ENCODE results near the gene FAM168B.

Gene FAM168B

DNA sequence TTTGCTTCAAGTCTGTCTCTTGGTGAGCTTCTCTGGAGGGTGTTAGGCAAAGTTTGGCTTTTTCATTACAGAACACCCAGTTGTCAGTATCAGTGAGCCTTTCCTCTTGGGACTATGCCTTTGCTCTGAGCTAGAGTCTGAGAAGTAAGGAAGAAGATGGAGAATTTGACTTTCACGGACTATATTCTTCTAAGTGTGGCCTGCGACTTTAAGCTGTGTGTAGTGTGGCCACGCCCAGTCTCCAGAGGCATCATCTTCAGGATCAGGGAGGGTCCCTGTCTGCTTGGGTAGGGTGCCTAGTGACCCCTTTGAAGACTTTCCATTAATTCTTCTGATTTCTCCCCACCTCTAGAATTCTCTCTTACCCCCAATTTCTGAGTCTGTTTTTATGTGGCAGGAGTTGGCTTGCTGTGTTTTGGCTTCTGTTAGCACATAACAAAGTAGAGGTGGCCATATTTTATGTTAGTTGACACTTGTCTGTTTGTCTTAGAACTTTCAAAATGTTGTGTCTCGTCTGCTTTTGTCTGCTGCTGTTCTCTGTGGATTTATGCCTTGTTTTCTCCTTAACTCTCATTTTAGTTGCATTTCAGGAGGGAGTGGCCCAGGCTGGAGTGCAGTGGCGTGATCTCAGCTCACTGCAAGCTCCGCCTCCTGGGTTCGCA lies 20.4 kb upstream of the FAM168B start:
- TF ChIP-seq, protein P1, sequence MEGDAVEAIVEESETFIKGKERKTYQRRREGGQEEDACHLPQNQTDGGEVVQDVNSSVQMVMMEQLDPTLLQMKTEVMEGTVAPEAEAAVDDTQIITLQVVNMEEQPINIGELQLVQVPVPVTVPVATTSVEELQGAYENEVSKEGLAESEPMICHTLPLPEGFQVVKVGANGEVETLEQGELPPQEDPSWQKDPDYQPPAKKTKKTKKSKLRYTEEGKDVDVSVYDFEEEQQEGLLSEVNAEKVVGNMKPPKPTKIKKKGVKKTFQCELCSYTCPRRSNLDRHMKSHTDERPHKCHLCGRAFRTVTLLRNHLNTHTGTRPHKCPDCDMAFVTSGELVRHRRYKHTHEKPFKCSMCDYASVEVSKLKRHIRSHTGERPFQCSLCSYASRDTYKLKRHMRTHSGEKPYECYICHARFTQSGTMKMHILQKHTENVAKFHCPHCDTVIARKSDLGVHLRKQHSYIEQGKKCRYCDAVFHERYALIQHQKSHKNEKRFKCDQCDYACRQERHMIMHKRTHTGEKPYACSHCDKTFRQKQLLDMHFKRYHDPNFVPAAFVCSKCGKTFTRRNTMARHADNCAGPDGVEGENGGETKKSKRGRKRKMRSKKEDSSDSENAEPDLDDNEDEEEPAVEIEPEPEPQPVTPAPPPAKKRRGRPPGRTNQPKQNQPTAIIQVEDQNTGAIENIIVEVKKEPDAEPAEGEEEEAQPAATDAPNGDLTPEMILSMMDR (IDR thresholded peaks at IDR 0.05) = no peak

DNA sequence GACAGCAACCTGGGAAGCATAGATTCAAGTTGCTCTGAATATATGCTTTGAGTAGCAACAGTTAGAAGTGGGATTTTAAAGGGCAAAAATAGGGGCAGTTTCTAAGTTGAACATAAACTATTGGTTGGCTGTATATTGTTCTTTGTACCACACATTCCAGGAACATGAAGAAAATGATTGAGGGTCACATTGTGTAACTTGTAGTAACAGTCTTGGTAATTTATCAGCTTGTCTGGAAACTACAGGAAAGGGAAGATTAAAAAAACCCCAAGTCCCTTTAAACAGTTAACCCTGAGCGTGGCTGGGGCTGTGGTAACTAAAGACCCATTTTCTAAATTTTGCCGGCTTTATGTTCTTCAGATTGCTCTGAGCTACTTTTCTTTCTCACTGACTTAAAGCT lies 19.3 kb upstream of the FAM168B start:
- TF ChIP-seq, protein P1 (IDR thresholded peaks at IDR 0.05) = no peak

DNA sequence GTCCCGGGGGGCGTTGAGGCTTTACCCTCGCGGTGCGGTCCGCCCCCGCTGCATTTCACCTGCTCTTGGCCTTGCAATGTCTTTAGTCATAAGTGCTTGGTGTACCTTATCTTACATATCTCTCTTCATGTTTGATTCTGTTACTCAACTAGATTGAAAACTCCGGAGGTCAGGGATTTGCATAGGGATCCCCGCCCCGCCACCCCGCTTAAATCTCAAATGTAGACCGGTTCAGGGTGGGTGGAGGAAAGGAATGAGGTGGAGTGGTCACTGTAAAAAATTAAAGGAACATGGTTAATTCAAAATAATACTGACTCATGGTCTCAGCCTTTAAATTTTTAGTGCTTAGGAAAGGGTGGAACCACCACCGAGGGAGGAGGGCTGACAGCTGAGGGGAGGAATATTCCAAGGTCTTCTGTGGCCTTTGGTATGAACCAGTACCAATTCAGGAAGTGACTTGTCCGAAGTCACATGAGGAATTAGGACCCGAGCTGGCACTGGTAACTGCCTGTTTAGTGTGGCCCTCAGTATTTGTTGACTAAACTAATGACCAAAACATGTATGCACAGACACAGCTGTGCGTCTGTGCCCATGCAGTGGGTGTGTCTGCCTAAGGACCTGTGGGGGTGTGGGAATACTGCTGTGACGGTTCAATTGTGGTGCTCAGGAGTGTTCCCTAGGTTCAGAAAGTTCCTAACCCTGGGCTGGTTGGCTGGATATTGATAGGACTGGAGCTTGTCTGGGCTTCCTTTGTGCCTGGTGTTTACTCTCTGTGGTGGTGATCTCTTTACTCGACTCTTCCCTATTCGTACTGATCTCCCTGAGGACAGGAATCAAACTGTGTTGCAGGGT lies 12.9 kb upstream of the FAM168B start:
- TF ChIP-seq, protein P1 (IDR thresholded peaks at IDR 0.05) = no peak

DNA sequence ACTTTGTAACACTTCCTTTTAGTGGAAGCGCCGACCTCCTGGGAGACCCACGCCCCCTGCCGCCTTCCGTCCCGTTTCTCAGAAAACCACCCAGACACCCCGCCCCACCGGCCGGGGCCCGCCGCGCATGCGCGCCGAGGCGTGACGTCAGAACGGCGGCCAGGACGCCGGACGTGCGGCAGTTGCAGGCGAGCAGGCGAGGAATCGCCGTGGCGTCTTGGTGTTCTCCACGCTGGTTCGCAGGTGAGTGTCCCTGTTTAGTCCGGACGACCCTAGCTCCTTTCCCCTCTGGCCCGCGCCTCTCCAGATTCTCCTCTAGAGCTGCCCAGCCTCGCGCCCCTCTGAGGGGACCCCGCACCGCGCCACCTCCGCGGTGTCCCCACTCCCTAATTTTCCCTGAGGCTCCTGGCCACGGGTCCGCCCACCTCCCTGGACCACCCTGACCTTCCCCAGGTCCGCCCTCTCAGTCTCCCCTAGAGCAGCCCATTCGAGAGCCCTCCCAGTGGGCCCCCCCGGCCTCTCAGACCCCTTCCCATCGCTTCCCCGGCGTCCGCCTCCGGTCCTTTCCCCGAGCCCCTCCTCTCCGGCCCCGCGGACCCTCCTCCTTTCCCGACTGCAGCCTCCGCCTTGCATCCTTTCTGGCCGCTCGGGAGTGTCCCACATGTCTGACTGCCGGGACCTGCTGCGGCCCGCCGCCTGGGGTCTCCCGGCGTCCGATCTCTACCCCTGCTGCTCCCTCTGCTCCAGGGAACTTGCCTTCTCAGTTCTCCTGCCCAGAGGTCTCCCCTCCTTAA lies 12.1 kb upstream of the FAM168B start, which contains the start of gene PLEKHB2:
PLEKHB2 (plus strand) TSS at position 181 of the 794 bp plus-strand sequence. CDS start 15,606 bp downstream, outside the sequence.
- TF ChIP-seq, protein P1 (IDR thresholded peaks at IDR 0.05) = 0 out of 2 replicates have a peak, but pooled peaks have one; percentile 28

DNA sequence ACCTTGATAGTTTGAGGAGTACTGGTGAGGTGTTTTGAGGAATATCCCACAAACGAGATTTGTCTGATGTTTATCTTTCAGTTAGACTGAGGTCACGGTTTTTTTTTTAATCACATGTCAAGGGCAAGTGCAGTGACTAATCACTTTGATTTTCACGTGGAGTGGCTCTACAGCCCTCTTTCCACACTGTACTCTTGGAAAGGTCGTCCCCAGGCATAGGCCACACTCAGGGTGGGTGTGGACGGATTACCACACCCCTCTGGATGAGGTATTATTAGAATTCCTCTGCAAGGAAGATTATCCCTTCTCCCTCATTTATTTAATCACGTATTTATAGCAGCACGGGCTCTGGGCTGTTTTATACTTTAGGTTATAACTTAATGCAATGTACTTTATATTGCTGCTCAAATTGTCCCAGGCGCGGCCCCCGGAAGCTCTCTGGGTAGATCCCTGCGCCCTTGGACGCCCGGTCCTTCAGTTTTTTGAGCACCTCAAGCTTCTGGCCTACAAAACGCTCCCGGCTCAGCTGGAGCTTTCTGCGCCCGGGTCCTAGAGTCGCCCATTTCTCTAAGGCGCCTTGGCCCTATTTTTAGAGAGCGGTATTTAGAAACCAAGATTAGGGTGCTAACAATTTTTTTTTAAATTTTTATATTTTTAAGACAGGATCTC lies 11.4 kb upstream of the FAM168B start:
- TF ChIP-seq, protein P1 (IDR thresholded peaks at IDR 0.05) = no peak; the same call in 1 of the 2 replicates

DNA sequence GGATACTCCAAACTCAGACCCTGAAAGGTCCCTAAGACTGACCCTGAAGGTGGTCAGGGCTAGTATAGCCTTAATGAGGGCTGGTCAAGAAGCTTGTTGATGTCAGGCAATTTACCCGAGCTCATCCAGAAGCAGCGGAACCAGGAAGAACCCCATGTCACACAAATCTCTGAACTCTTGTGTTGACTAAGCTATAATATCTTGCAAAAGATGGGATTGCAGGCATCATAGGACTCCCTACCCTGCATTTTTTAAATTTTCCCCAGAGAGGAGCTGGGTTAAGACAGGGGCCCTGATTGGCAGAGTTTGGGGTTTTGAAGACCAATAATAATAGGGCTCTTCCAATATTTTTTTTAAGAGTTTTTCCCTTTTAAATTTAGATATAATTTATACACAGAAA lies 9.9 kb upstream of the FAM168B start:
- TF ChIP-seq, protein P1 (IDR thresholded peaks at IDR 0.05) = no peak
